Body of pancreas (tissue), 4 donors: ENCODE measurements around the gene MYH7. TPM values are rescaled to one million over a fixed set of nuclear protein-coding genes. Genes with fewer than 3 reads are reported as not detected.

Experiments used
- ATAC-seq: fragments of 150-250 bp; one replicate; pipeline ENCODE4 v1.9.1; 2016
- DNase-seq, 4 donors: peaks; one replicate each; pipeline ENCODE4 v3.0.0-alpha.2; 2019
- H3K27ac ChIP-seq, 4 donors: fragments of 200-600 bp; sonication (generic); 1 replicate in 3 of 4; 2 replicates in 1 of 4; pipeline versions ENCODE4 v1.5.1 to v1.6.1; 2016 to 2019; ENCODE audit warnings: mild to moderate bottlenecking in 1 of 4, mixed read lengths in 1 of 4, moderate library complexity in 1 of 4
- H3K27me3 ChIP-seq, 2 donors: fragments of 200-600 bp; sonication (generic); one replicate each; pipeline ENCODE4 v1.6.0; 2016; ENCODE audit warnings: mild to moderate bottlenecking in 1 of 2
- H3K36me3 ChIP-seq, 2 donors: fragments of 200-600 bp; sonication (generic); replicated peaks in 1 of 2; 2 replicates each; pipeline ENCODE4 v1.5.1; 2016; ENCODE audit warnings: low read depth in 2 of 2; ENCODE audit not compliant: insufficient read depth in 1 of 2
- H3K4me1 ChIP-seq: fragments of 200-600 bp; sonication (generic); one replicate; pipeline ENCODE4 v1.6.0; 2016
- H3K4me3 ChIP-seq, 2 donors: fragments of 200-600 bp; sonication (generic); 1 replicate in 1 of 2; 2 replicates in 1 of 2; pipeline ENCODE4 v1.5.1; 2016 to 2019
- H3K9me3 ChIP-seq, 3 donors: fragments of 200-600 bp; sonication (generic); 1 replicate in 2 of 3; 2 replicates in 1 of 3; pipeline ENCODE4 v1.5.1; 2016
- CTCF ChIP-seq, 7 experiments: fragments of 450-650 bp in 4 of 7; fragments of 200-600 bp in 3 of 7; sonication (generic) in 3 of 7; IDR thresholded peaks; one replicate each; pipeline ENCODE4 v1.5.1; 2016 to 2019; ENCODE audit warnings: antibody characterized with exemption in 7 of 7
- POLR2A ChIP-seq, 3 donors: fragments of 450-650 bp; IDR thresholded peaks; one replicate each; pipeline ENCODE4 v1.6.1; 2016; ENCODE audit warnings: antibody characterized with exemption in 3 of 3, mild to moderate bottlenecking in 2 of 3
- WGBS, 2 donors: methylation state at CpG; one replicate each; pipeline ENCODE4 v1.1.5; 2017; 5-methylcytosine and 5-hydroxymethylcytosine counted together
- intact Hi-C: fragments of 100-400 bp; cut with DNase I; formaldehyde crosslinking; loops from one replicate; pipeline ENCODE4 v1.15.1; 2023
- total RNA-seq, 2 donors: library from RNA; depleted of rRNA; stranded (reverse); fragments of >200 nt; gene quantifications; one replicate each; pipeline ENCODE4 v1.1.0, GENCODE V29; 2016

The MYH7 gene
- total RNA-seq, 2 donors from 2014 or later: 0.52 to 2.0 TPM

DNA sequence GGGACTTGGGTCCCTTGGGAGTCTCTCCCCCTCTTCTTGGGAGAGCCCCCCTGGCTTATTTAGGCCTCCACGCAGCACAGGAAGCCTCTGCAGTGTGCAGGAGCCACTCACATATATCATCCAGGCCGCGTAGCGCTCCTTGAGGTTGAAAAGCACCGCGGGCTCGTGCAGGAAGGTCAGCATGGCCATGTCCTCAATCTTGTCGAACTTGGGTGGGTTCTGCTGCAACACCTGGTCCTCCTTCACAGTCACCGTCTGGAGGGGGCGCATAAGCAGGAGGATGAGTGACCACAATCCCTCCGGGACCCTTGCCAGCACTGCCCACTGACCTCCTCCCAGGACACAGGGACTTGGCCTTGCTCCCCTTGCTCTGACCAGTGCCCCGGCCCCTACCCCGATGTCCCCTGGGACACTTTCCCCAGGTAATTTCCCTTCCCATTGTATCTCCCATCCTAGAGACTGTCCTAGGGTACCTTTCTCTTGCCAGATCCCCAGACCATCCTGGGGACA is 29.9 kb downstream of the MYH7 start:
- WGBS, 2 donors: 77 to 91% methylated on average over 4 to 13 of the region's 13 CpGs
- Histone ChIP-seq H3K9me3 (no peaks in the 10 kb centered on the region), H3K36me3 (no peaks in the 10 kb centered on the region), H3K27me3 (no peaks in the 10 kb centered on the region), H3K4me3 (no peak overlapping the region), H3K27ac (no peak overlapping the region), H3K4me1 (no peaks in the 10 kb centered on the region)
- TF ChIP-seq CTCF (IDR thresholded peaks at IDR 0.05) (no peak), POLR2A (IDR thresholded peaks at IDR 0.05) (no peak)
- no peak for ATAC-seq
- no peak for DNase-seq
- intact Hi-C loops: no loop called here

GRCh38 chr14:23405096-23405495 is 30.4 kb downstream of the MYH7 start:
- Histone ChIP-seq H3K27ac (no peak overlapping the region), H3K36me3 (no peaks in the 10 kb centered on the region), H3K27me3 (no peaks in the 10 kb centered on the region), H3K4me3 (no peak overlapping the region), H3K9me3 (no peaks in the 10 kb centered on the region), H3K4me1 (no peaks in the 10 kb centered on the region)
- 54 to 70% methylated on average over 4 to 10 of the region's 10 CpGs for WGBS, 2 donors
- ATAC-seq (no peak), DNase-seq (no peak)
- intact Hi-C loops: no loop called here
- TF ChIP-seq CTCF (IDR thresholded peaks at IDR 0.05): no peak
- no peak for TF ChIP-seq POLR2A (IDR thresholded peaks at IDR 0.05)

- ATAC-seq (no peak), DNase-seq (no peak)
- H3K36me3 ChIP-seq: no peaks in the 10 kb centered on the region
- TF ChIP-seq CTCF (IDR thresholded peaks at IDR 0.05): no peak
- no peaks in the 10 kb centered on the region for H3K27me3 ChIP-seq
- no peak overlapping the region for H3K4me3 ChIP-seq
- no peaks in the 10 kb centered on the region for H3K4me1 ChIP-seq
- 74 to 86% methylated on average over 6 to 14 of the region's 14 CpGs for WGBS, 2 donors
- no peak overlapping the region for H3K27ac ChIP-seq
- intact Hi-C loops: no loop called here
- no peaks in the 10 kb centered on the region for H3K9me3 ChIP-seq
Measured at GRCh38 chr14:23404331-23404900, 31.0 kb downstream of the MYH7 start.

GRCh38 chr14:23403908-23404307 is 31.6 kb downstream of the MYH7 start:
- DNase-seq (no peak), ATAC-seq (no peak)
- WGBS, 2 donors: 55 to 63% methylated on average over 4 of the region's 4 CpGs
- Histone ChIP-seq H3K4me1 (no peaks in the 10 kb centered on the region), H3K27ac (no peak overlapping the region), H3K36me3 (no peaks in the 10 kb centered on the region), H3K27me3 (no peaks in the 10 kb centered on the region), H3K4me3 (no peak overlapping the region), H3K9me3 (no peaks in the 10 kb centered on the region)
- intact Hi-C loops: no loop called here
- TF ChIP-seq CTCF (IDR thresholded peaks at IDR 0.05) (no peak), POLR2A (IDR thresholded peaks at IDR 0.05) (no peak)

DNA sequence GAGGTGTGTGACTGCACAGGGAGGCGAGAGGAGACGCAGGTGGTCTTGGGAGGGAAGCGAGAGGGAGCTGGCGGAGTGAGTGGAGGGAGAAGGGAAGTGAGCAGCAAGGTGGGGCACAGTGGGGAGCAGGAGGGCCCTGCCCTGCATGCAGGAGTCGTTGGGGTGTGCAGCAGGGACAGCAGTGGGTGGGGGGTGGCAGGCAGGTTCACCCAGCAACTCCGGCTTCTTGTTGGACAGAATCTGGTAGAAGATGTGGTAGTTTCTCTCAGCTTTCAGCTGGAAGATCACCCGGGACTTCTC is 32.4 kb downstream of the MYH7 start:
- Histone ChIP-seq H3K4me3 (no peak overlapping the region), H3K4me1 (no peaks in the 10 kb centered on the region), H3K27me3 (no peaks in the 10 kb centered on the region), H3K9me3 (no peaks in the 10 kb centered on the region), H3K36me3 (no peaks in the 10 kb centered on the region), H3K27ac (no peak overlapping the region)
- ATAC-seq (no peak), DNase-seq (no peak)
- WGBS, 2 donors: 47 to 54% methylated on average over 7 of the region's 7 CpGs
- intact Hi-C loops: no loop called here
- TF ChIP-seq CTCF (IDR thresholded peaks at IDR 0.05): no peak
- TF ChIP-seq POLR2A (IDR thresholded peaks at IDR 0.05): no peak
